Epithelial cell of proximal tubule (primary cell): ENCODE measurements around the gene FAM118A. TPM values are rescaled to one million over a fixed set of nuclear protein-coding genes. Genes with fewer than 3 reads are reported as not detected.
"Not testable (repeated sequence)": the region's sequence is repeated elsewhere in the genome, so short reads cannot be mapped to it uniquely, and the experiment has no call there.

Experiments
- DNase-seq: peaks from one replicate; pipeline ENCODE4 v3.0.0-alpha.2; 2011; ENCODE audit warnings: low read depth
- H3K4me3 ChIP-seq: 2 replicates; pipeline ENCODE4 v1.5.1; 2011; ENCODE audit warnings: low read depth, mild to moderate bottlenecking, low read length
- total RNA-seq: library from RNA; depleted of rRNA; stranded (reverse); fragments of >200 nt; gene quantifications from 2 replicates; pipeline ENCODE4 v1.2.3, GENCODE V29; 2015
- TF ChIP-seq, protein P1 (sequence below): conservative IDR thresholded peaks from 2 replicates; pipeline ENCODE4 v1.5.1; 2012; ENCODE audit warnings: low read depth, mild to moderate bottlenecking, low read length

FAM118A gene
- total RNA-seq, 1 donor from 2014 or later, result 9.5 TPM

DNA sequence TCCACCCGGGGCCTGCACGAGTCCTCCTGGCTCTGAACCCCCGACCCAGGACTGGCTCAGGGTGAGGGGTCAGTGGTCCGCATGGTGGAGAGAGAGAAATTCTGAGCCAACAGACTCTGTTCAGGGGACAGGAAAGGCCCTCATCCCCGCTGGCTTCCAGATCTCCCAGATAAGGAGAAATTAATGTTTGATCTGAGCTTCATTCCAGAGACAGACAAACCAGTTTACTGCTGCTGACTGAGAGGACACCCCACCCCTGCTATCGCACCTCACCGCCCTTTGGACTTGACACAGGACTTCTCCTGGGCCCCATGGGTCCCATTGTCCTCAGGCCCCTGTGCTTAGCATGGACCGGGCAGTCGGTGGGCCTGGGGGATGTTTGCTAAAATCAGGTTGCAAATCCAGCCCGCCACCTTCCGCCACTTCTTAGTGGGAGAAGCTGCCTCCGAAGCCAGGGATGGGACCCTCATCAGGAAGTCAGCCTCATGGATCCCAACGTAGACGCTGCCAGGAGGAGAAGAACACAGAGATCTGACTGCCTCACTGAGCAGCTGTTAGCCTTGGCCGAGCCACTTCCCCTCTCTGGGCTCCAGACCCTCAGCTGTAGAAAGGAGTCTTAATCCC is 36.2 kb upstream of the FAM118A start:
- no peak overlapping the region for H3K4me3 ChIP-seq
- DNase-seq, result no peak
- TF ChIP-seq, protein P1, sequence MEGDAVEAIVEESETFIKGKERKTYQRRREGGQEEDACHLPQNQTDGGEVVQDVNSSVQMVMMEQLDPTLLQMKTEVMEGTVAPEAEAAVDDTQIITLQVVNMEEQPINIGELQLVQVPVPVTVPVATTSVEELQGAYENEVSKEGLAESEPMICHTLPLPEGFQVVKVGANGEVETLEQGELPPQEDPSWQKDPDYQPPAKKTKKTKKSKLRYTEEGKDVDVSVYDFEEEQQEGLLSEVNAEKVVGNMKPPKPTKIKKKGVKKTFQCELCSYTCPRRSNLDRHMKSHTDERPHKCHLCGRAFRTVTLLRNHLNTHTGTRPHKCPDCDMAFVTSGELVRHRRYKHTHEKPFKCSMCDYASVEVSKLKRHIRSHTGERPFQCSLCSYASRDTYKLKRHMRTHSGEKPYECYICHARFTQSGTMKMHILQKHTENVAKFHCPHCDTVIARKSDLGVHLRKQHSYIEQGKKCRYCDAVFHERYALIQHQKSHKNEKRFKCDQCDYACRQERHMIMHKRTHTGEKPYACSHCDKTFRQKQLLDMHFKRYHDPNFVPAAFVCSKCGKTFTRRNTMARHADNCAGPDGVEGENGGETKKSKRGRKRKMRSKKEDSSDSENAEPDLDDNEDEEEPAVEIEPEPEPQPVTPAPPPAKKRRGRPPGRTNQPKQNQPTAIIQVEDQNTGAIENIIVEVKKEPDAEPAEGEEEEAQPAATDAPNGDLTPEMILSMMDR, result no peak

DNA sequence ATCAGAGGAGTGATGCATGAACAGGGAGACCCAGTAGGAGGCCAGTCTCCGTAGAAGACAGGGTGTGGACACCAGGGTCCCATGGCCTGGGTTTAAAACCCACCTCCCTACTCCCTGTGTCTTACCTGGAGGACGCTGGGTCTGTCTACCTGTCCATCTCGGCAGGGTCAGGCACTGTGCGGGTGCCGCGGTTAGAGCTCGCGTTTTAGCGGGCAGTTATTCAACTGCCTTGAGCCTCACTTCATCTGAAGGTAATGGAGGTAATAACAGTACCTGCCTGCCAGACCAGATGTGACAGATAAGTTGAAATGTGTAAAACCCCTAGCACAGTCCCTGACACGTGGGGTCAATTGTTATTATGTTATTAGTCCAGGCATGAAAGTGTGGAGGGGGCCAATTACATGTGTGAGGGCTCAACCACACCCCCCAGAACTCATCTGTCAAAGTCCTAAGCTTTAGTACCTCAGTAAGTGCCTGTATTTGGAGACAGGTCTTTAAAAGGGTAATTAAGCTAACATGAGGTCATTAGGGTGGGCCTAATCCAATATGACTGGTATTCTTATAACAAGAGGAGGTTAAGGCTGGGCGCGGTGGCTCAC is 33.1 kb upstream of the FAM118A start:
- DNase-seq, result no peak
- TF ChIP-seq, protein P1, result no peak
- H3K4me3 ChIP-seq, result no peak overlapping the region

DNA sequence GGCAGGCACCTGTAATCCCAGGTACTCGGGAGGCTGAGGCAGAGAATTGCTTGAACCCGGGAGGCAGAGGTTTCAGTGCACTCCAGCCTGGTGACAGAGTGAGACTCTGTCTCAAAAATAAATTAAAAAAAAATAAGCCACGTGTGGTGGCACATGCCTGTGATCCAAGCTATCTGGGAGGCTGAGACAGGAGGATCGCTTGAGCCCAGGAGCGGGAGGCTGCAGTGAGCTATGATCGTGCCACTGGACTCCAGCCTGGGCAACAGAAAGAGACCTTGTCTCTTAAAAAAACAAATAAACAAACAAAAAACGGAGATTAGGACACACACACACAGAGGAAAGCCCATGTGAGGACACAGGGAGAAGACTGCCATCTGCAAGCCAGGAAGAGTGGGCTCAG is 32.0 kb upstream of the FAM118A start:
- DNase-seq, H3K4me3 ChIP-seq: not testable (repeated sequence)

GRCh38 chr22:45278125-45278524 is 31.6 kb upstream of the FAM118A start:
- no peak for DNase-seq
- TF ChIP-seq, protein P1, result no peak
- no peak overlapping the region for H3K4me3 ChIP-seq

GRCh38 chr22:45280587-45280980 is 29.1 kb upstream of the FAM118A start:
- H3K4me3 ChIP-seq, result no peak overlapping the region
- TF ChIP-seq, protein P1, result no peak
- no peak for DNase-seq

DNA sequence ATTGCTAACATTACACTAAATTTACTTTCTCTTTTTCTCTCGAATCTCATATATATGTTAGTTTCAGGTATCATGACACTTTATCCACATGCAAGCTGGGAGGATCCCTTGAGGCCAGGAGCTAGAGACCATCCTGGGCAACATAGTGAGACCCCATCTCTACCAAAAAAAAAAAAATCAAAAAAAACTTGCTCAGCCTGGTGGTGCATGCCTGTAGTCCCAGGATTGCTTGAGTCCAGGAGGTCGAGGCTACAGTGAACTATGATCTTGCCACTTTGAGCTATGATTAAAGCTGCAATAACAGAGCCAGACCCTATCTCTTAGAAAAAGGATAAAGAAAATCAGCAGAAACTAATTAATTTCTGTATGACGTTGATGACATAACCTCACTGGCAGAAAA is 28.7 kb upstream of the FAM118A start:
- no peak for DNase-seq
- TF ChIP-seq, protein P1, result no peak
- no peak overlapping the region for H3K4me3 ChIP-seq

GRCh38 chr22:45284705-45285262 is 24.9 kb upstream of the FAM118A start, which contains the start of gene UPK3A:
Gene UPK3A, plus strand, starts transcription at chr22:45284949. Its CDS starts 65 bp downstream, at chr22:45285014.
- H3K4me3 ChIP-seq, result peak within 1 kb of the TSS; percentile 1
- TF ChIP-seq, protein P1, result no peak
- DNase-seq, result no peak
